HG02763 (cell line): ENCODE measurements around the gene AP1S1.
"Not testable (repeated sequence)": the region's sequence is repeated elsewhere in the genome, so short reads cannot be mapped to it uniquely, and the experiment has no call there.

Experiments
- ATAC-seq: cut with Tn5 transposase; IDR thresholded peaks from one replicate; pipeline ENCODE4 v1.9.1; 2021; ENCODE audit warnings: mild to moderate bottlenecking, moderate library complexity; ENCODE audit not compliant: unreplicated experiment

AP1S1 gene

DNA sequence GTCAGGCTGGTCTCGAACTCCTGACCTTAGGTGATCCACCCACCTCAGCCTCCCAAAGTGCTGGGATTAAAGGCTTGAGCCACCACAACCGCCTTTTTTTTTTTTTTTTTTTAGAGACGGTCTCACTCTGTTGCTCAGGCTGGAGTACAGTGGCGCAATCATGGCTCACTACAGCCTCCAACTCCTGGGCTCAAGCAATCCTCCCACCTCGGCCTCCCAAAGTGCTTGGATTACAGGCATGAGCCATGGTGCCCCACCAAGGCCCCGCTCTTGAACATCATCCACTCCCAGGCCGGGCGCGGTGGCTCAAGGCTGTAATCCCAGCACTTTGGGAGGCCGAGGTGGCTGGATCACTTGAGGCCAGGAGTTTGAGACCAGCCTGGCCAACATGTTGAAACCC, 45.2 kb downstream of the AP1S1 start:
- not testable (repeated sequence) for ATAC-seq

DNA sequence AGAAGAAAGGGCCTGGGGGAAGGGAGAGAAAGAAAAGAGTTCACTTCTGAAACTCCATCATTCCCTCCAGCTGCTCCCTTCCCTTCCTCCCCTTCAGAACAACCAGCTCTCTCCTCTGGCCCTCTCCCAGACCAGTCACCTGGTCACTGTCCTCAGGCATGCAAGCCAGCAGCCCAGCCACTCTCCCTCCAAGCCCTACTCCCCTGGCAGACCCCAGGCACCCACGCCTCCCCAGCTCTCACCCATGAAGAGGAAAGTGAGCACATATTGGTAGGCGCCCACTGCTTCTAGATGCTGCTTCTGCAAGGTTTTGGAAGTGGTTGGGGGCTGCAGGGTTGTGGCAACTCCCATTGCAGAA, 46.2 kb downstream of the AP1S1 start:
- no peak for ATAC-seq

DNA sequence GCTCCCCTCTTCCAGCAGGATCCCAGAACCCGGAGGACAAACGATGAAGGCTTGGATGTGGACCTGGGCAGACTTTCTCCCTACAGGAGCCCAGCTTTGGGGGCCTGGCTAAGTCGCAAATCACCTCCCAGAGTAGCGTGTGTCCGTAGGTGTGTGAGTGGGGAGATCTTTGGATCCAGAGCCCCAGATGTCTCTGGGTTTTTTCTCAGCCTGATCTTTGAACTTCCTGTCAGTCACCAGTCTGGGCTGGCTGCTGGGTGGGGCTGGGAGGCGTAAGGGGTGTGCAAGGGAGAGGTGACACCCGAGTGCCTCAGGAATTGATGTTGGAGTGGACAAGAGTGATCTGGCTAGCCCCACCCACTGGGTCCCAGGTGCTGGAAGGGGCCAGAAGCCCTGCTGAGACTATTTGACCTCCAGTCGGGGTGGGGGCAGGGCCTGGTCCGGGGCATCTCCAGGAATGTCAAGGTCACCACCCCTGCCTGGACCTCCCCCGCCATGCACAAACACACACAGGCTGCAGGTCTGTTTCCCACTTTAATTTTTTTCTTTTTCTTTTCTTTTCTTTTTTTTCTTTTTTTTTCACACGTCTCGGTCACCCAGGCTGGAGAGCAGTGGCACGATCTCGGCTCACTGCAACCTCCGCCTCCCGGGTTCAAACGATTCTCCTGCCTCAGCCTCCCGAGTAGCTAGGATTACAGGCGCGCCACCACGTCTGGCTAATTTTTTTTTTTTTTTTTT, 46.8 kb downstream of the AP1S1 start, which contains the start of gene MOGAT3:
Gene MOGAT3, minus strand, starts transcription at position 175 of the 738 bp plus-strand sequence. CDS start 182 bp downstream, outside the sequence.
- ATAC-seq = no peak

- no peak for ATAC-seq
These were observed 47.7 kb downstream of the AP1S1 start for GRCh38 chr7:101201695-101202602.

DNA sequence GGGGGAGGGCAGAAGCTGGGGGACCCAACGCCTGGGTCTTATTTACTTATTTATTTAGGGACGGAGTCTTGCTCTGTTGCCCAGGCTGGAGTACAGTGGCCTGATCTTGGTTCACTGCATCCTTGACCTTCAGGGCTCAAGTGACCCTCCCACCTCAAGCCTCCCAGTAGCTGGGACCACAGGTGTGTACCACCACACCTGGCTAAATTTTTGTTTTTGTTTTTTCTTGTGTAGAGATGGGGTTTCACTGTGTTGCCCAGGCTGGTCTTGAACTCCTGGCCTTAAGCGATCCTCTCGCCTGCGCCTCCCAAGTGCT, 48.3 kb downstream of the AP1S1 start:
- no peak for ATAC-seq

GRCh38 chr7:101203740-101204738, 49.8 kb downstream of the AP1S1 start:
- ATAC-seq = not testable (repeated sequence)

GRCh38 chr7:101205901-101206664, 51.8 kb downstream of the AP1S1 start:
- no peak for ATAC-seq

DNA sequence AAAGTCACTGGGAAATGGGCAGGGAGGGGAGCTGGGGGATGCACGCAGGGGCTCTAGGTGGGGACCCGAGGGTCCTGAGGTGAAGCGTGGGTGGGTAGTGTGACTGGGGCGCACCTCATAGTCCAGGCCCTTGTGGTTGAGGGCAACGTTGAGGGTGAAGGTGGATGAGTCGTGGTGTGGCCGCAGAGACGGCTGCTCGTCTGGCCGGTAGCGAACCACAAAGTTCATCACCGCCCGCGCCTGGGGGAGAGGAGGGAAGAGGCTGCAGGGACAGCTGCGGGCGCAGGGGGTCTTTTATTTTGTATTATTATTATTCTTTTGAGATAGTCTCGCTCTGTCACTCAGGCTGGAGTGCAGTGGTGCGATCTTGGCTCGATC, 52.4 kb downstream of the AP1S1 start:
- no peak for ATAC-seq

GRCh38 chr7:101207459-101207858, 53.2 kb downstream of the AP1S1 start:
- no peak for ATAC-seq

- no peak for ATAC-seq
These were observed 54.5 kb downstream of the AP1S1 start for GRCh38 chr7:101208794-101209193.

- ATAC-seq = no peak
These were observed 55.9 kb downstream of the AP1S1 start for GRCh38 chr7:101210143-101210542.
